Measurements from ENCODE around the gene ULK4. TPM values are rescaled to one million over a fixed set of nuclear protein-coding genes. Genes with fewer than 3 reads are reported as not detected.
A peak's percentile ranks its signal among the peaks of the same experiment; 100 is the strongest.

ULK4 gene
- total and polyA plus RNA-seq, 9 donors: 2.4 to 58.7 (median 7.3) TPM

DNA sequence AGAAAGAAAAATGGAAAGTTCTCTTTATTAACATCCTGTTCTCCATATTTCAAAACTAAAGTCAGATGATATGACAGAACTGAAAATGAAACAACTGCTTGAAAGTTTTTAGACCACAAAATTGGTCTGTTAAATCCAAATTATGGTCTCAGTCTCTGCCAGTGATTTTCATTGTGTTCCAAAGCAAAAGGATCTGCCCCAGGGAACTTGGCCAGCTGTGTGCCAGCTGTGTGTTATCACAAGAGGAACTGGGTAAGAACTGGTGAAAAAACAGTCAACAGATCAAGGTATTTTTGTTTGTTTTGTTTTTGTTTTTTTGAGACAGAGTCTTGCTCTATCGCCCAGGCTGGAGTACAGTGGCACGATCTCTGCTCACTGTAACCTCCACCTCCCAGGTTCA, 439.3 kb downstream of the ULK4 start:
- Histone ChIP-seq H3K9me3 (no peaks in the 10 kb centered on the region), H3K4me3 (no peak overlapping the region), H3K36me3 (no peaks in the 10 kb centered on the region), H3K27me3 (no peaks in the 10 kb centered on the region), H3K4me1 (ENCODE audit: insufficient read depth) (peaks cover 2% of the 10 kb centered on the region), H3K27ac (no peak overlapping the region)
- peak in 1 of 5 donors; percentile 38 for DNase-seq
- intact Hi-C loops (cut with DNase I): no loop called here
- WGBS, 3 donors: 27 to 48% (median 39%) methylated on average over 2 of the region's 2 CpGs
- TF ChIP-seq, protein P1, sequence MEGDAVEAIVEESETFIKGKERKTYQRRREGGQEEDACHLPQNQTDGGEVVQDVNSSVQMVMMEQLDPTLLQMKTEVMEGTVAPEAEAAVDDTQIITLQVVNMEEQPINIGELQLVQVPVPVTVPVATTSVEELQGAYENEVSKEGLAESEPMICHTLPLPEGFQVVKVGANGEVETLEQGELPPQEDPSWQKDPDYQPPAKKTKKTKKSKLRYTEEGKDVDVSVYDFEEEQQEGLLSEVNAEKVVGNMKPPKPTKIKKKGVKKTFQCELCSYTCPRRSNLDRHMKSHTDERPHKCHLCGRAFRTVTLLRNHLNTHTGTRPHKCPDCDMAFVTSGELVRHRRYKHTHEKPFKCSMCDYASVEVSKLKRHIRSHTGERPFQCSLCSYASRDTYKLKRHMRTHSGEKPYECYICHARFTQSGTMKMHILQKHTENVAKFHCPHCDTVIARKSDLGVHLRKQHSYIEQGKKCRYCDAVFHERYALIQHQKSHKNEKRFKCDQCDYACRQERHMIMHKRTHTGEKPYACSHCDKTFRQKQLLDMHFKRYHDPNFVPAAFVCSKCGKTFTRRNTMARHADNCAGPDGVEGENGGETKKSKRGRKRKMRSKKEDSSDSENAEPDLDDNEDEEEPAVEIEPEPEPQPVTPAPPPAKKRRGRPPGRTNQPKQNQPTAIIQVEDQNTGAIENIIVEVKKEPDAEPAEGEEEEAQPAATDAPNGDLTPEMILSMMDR (IDR thresholded peaks at IDR 0.05): no peak
- TF ChIP-seq EP300 (IDR thresholded peaks at IDR 0.05) (no peak), POLR2A (IDR thresholded peaks at IDR 0.05) (no peak)

- TF ChIP-seq, protein P1 (IDR thresholded peaks at IDR 0.05): no peak
- TF ChIP-seq POLR2A (IDR thresholded peaks at IDR 0.05): no peak
- TF ChIP-seq EP300 (IDR thresholded peaks at IDR 0.05): no peak
- Histone ChIP-seq H3K27ac (no peak overlapping the region), H3K4me1 (ENCODE audit: insufficient read depth) (peaks cover 2% of the 10 kb centered on the region), H3K4me3 (no peak overlapping the region), H3K9me3 (no peaks in the 10 kb centered on the region), H3K27me3 (no peaks in the 10 kb centered on the region), H3K36me3 (no peaks in the 10 kb centered on the region)
- intact Hi-C loops (cut with DNase I): no loop called here
- 85 to 100% (median 92%) methylated on average over 1 of the region's 1 CpG for WGBS, 3 donors
- DNase-seq: no peak
These were observed 440.8 kb downstream of the ULK4 start for GRCh38 chr3:41521010-41521655.

GRCh38 chr3:41519746-41520145, 442.2 kb downstream of the ULK4 start:
- TF ChIP-seq POLR2A (IDR thresholded peaks at IDR 0.05) (no peak), EP300 (IDR thresholded peaks at IDR 0.05) (no peak)
- TF ChIP-seq, protein P1 (IDR thresholded peaks at IDR 0.05): no peak
- intact Hi-C loops (cut with DNase I): no loop called here
- 89 to 90% (median 89%) methylated on average over 2 of the region's 2 CpGs for WGBS, 3 donors
- H3K4me3 ChIP-seq: no peak overlapping the region
- DNase-seq: no peak
- no peaks in the 10 kb centered on the region for H3K9me3 ChIP-seq
- no peaks in the 10 kb centered on the region for H3K27me3 ChIP-seq
- no peak overlapping the region for H3K27ac ChIP-seq
- no peaks in the 10 kb centered on the region for H3K36me3 ChIP-seq
- peaks cover 2% of the 10 kb centered on the region for H3K4me1 ChIP-seq (ENCODE audit: insufficient read depth)

GRCh38 chr3:41518626-41519025, 443.3 kb downstream of the ULK4 start:
- intact Hi-C loops (cut with DNase I): no loop called here
- H3K4me1 ChIP-seq (ENCODE audit: insufficient read depth): peaks cover 2% of the 10 kb centered on the region
- H3K27me3 ChIP-seq: no peaks in the 10 kb centered on the region
- no peak for DNase-seq
- H3K4me3 ChIP-seq: no peak overlapping the region
- 79 to 87% (median 83%) methylated on average over 4 of the region's 4 CpGs for WGBS, 3 donors
- H3K36me3 ChIP-seq: no peaks in the 10 kb centered on the region
- no peaks in the 10 kb centered on the region for H3K9me3 ChIP-seq
- H3K27ac ChIP-seq: no peak overlapping the region
- TF ChIP-seq POLR2A (IDR thresholded peaks at IDR 0.05) (no peak), EP300 (IDR thresholded peaks at IDR 0.05) (no peak)
- TF ChIP-seq, protein P1 (IDR thresholded peaks at IDR 0.05): no peak

Data from ovary (tissue), 9 donors.